GM12878 (cell line): Measurements from ENCODE around the gene EPHA7. TPM values are rescaled to one million over a fixed set of nuclear protein-coding genes. Genes with fewer than 3 reads are reported as not detected.

Source experiments
- ATAC-seq: fragments of 200-7000 bp; cut with Tn5 transposase; 3 replicates; pipeline ENCODE4 v1.9.1; 2020; ENCODE audit warnings: mild to moderate bottlenecking, moderate library complexity
- BruUV-seq: library from RNA; stranded (reverse); fragments of 400-500 nt; replicated peaks from 2 replicates; lab custom pipeline; 2021; lab: Mats Ljungman, UMichigan
- CTCF ChIA-PET: fragments of 300-600 bp; sonication (Branson Sonifier 250); formaldehyde crosslinking; extraction: SDS; loops from one replicate; lab custom pipeline; 2021; ENCODE audit warnings: inconsistent platforms; lab: Yijun Ruan, JAX
- POLR2A ChIA-PET: fragments of 350-600 bp; formaldehyde crosslinking; extraction: SDS; loops from one replicate; lab custom pipeline; 2021; ENCODE audit warnings: inconsistent platforms; lab: Charles Lee
- RAD21 ChIA-PET: fragments of 300-600 bp; sonication (Branson Sonifier 250); formaldehyde crosslinking; loops from one replicate; lab custom pipeline; 2023; ENCODE audit warnings: antibody characterized with exemption; ENCODE audit not compliant: unreplicated experiment; lab: Charles Lee
- SMC1A ChIA-PET: fragments of 300-600 bp; sonication (Branson Sonifier 250); formaldehyde crosslinking; loops from one replicate; lab custom pipeline; 2023; ENCODE audit not compliant: unreplicated experiment, uncharacterized antibody; lab: Charles Lee
- DNase-seq: peaks from one replicate; pipeline ENCODE4 v3.0.0-alpha.2; 2011; ENCODE audit warnings: low read depth, low spot score
- FAIRE-seq: peaks from 3 replicates; lab custom pipeline; 2011; peaks lifted over from hg19 to GRCh38; lab: Jason Lieb, UNC
- H2AFZ ChIP-seq: 2 replicates; pipeline ENCODE4 v1.6.0; 2011; ENCODE audit warnings: low read depth, low read length, control low read depth; ENCODE audit not compliant: control insufficient read depth
- H3K27ac ChIP-seq: 2 replicates; pipeline ENCODE4 v1.5.1; 2011; ENCODE audit warnings: control low read depth; ENCODE audit not compliant: control insufficient read depth, insufficient read depth
- H3K27me3 ChIP-seq, 2 experiments: replicated peaks in 1 of 2; 2 replicates each; pipeline versions ENCODE4 v1.6.0 to v1.6.1; 2011; ENCODE audit warnings: low read length in 1 of 2; ENCODE audit not compliant: control insufficient read depth in 2 of 2, insufficient read depth in 2 of 2
- H3K36me3 ChIP-seq, 2 experiments: 2 replicates each; pipeline ENCODE4 v1.5.1; 2011; ENCODE audit warnings: low read length in 1 of 2; ENCODE audit not compliant: control insufficient read depth in 2 of 2, insufficient read depth in 2 of 2
- H3K4me1 ChIP-seq: 2 replicates; pipeline ENCODE4 v1.6.1; 2011; ENCODE audit warnings: mild to moderate bottlenecking, low read length, moderate library complexity, mixed read lengths; ENCODE audit not compliant: control insufficient read depth, insufficient read depth
- H3K4me2 ChIP-seq: 2 replicates; pipeline ENCODE4 v1.6.0; 2011; ENCODE audit warnings: control low read depth; ENCODE audit not compliant: control insufficient read depth, insufficient read depth
- H3K4me3 ChIP-seq: fragments of 200-600 bp; sonication (generic); 2 replicates; pipeline ENCODE4 v1.5.1; 2016
- H3K79me2 ChIP-seq: 2 replicates; pipeline ENCODE4 v1.6.0; 2011; ENCODE audit warnings: low read length; ENCODE audit not compliant: control insufficient read depth, insufficient read depth
- H3K9ac ChIP-seq: 2 replicates; pipeline ENCODE4 v1.8.0; 2011; ENCODE audit warnings: low read length, control low read depth, mixed read lengths; ENCODE audit not compliant: control insufficient read depth, insufficient read depth
- H3K9me3 ChIP-seq: replicated peaks from 3 replicates; pipeline ENCODE4 v1.5.1; 2011; ENCODE audit warnings: mild to moderate bottlenecking, low read length; ENCODE audit not compliant: control insufficient read depth, insufficient read depth
- H4K20me1 ChIP-seq: 2 replicates; pipeline ENCODE4 v1.6.0; 2011; ENCODE audit not compliant: control insufficient read depth, insufficient read depth
- BCLAF1 ChIP-seq: fragments of 450-650 bp; IDR thresholded peaks from 2 replicates; pipeline ENCODE4 v1.6.1; 2017; ENCODE audit warnings: antibody characterized with exemption, mild to moderate bottlenecking, moderate library complexity
- KAT2A ChIP-seq: conservative IDR thresholded peaks from 2 replicates; pipeline ENCODE4 v1.6.1; 2011; ENCODE audit warnings: low read depth, low read length; ENCODE audit not compliant: control insufficient read depth
- STAT3 ChIP-seq: IDR thresholded peaks from 2 replicates; pipeline ENCODE4 v1.6.1; 2011; ENCODE audit warnings: low read depth, low read length, improper control_type of control experiment
- ZBED1 ChIP-seq: IDR thresholded peaks from 2 replicates; pipeline ENCODE4 v1.6.1; 2016; ENCODE audit warnings: borderline replicate concordance
- ZNF207 ChIP-seq: fragments of 450-650 bp; IDR thresholded peaks from 2 replicates; pipeline ENCODE4 v1.6.1; 2014; ENCODE audit warnings: antibody characterized with exemption, mild to moderate bottlenecking, borderline replicate concordance
- ZNF24 ChIP-seq: fragments of 450-650 bp; IDR thresholded peaks from 2 replicates; pipeline ENCODE4 v1.6.1; 2017; ENCODE audit warnings: antibody characterized with exemption, mild to moderate bottlenecking
- WGBS: methylation state at CpG from one replicate; pipeline ENCODE4 v1.1.6; 2016; ENCODE audit warnings: low lambda C conversion rate; ENCODE audit not compliant: insufficient replicate concordance, insufficient coverage; ENCODE audit errors: missing lambda C conversion rate; 5-methylcytosine and 5-hydroxymethylcytosine counted together
- in situ Hi-C: fragments of 300-500 bp; cut with MboI; formaldehyde crosslinking; loops from 9 replicates; pipeline ENCODE4 v1.14.3; 2018; ENCODE audit warnings: mixed read lengths
- intact Hi-C: fragments of 100-400 bp; cut with micrococcal nuclease; formaldehyde crosslinking; loops from one replicate; pipeline ENCODE4 v1.14.2; 2022; ENCODE audit not compliant: unreplicated experiment
- polyA plus RNA-seq, 11 experiments: library from polyadenylated mRNA; depleted of rRNA in 4 of 11; unstranded in 6 of 11; stranded (reverse) in 5 of 11; fragments of >200 nt; fragmentation: Nextera tagmentation in 4 of 11; fragmentation: Illumina TruSeq in 1 of 11; extraction: Ambion mirVana in 4 of 11; extraction: Trizol in 1 of 11; gene quantifications; 1 replicate in 1 of 11; 2 replicates in 10 of 11; pipeline versions ENCODE4 v1.2.1 to v1.2.3, GENCODE V29; 2011 to 2016; ENCODE audit warnings: inconsistent platforms in 2 of 11, missing spikeins in 2 of 11, low read depth in 1 of 11
- total RNA-seq, 4 experiments: library from RNA; depleted of rRNA in 3 of 4; stranded (reverse); fragments of >200 nt in 3 of 4; fragmentation: Illumina TruSeq in 1 of 4; extraction: Trizol in 1 of 4; gene quantifications; 2 replicates each; pipeline versions ENCODE4 v1.2.1 to v1.2.3, GENCODE V29; 2013 to 2021

EPHA7 gene
- total and polyA plus RNA-seq, 10 of the 15 experiments (the other 5 are each of a cell fraction or from before 2014, with no cell fraction given), result not detected

- ATAC-seq, result no peak
- Histone ChIP-seq H3K9ac (no peak overlapping the region), H3K4me2 (no peak overlapping the region), H3K27me3 (no peaks in the 10 kb centered on the region), H3K9me3 (no peaks in the 10 kb centered on the region), H4K20me1 (no peaks in the 10 kb centered on the region), H3K27ac (no peak overlapping the region), H3K36me3 (no peaks in the 10 kb centered on the region), H3K4me3 (no peak overlapping the region), H3K4me1 (no peaks in the 10 kb centered on the region), H2AFZ (no peak overlapping the region), H3K79me2 (no peaks in the 10 kb centered on the region)
- RAD21 ChIA-PET, result no interaction called here
- no TSS peak for BruUV-seq
- SMC1A ChIA-PET, result no interaction called here
- intact Hi-C loops, result no loop called here
- no peak for TF ChIP-seq ZNF24
- TF ChIP-seq BCLAF1, result no peak
- TF ChIP-seq ZNF207, result no peak
- no peak for TF ChIP-seq KAT2A
- TF ChIP-seq STAT3, result no peak
- TF ChIP-seq ZBED1, result no peak
- 32% methylated on average over 4 of the region's 4 CpGs for WGBS
- CTCF ChIA-PET, result no interaction called here
- POLR2A ChIA-PET, result no interaction called here
- DNase-seq, result no peak
- FAIRE-seq, result no peak
- in situ Hi-C loops, result no loop called here
Measured at GRCh38 chr6:93272211-93272610, 147.1 kb downstream of the EPHA7 start.
